Gastroesophageal sphincter (tissue), 4 donors: ENCODE measurements around the gene TSN. TPM values are rescaled to one million over a fixed set of nuclear protein-coding genes. Genes with fewer than 3 reads are reported as not detected.

Source experiments
- ATAC-seq: fragments of 150-250 bp; one replicate; pipeline ENCODE4 v1.9.1; 2016; ENCODE audit warnings: mild to moderate bottlenecking, moderate library complexity
- H3K27ac ChIP-seq, 4 donors: fragments of 200-600 bp; sonication (generic) in 3 of 4; 1 replicate in 3 of 4; 2 replicates in 1 of 4; pipeline ENCODE4 v1.5.1; 2016 to 2019
- H3K27me3 ChIP-seq: fragments of 200-600 bp; sonication (generic); one replicate; pipeline ENCODE4 v1.5.1; 2019
- H3K36me3 ChIP-seq, 2 donors: fragments of 200-600 bp; sonication (generic); one replicate each; pipeline ENCODE4 v1.5.1; 2019; ENCODE audit warnings: control low read depth in 1 of 2
- H3K4me1 ChIP-seq, 3 donors: fragments of 200-600 bp; sonication (generic); 1 replicate in 2 of 3; 2 replicates in 1 of 3; pipeline ENCODE4 v1.5.1; 2016 to 2019; ENCODE audit warnings: control low read depth in 2 of 3
- H3K4me3 ChIP-seq, 2 donors: fragments of 200-600 bp; sonication (generic); one replicate each; pipeline ENCODE4 v1.5.1; 2019; ENCODE audit warnings: mild to moderate bottlenecking in 1 of 2, moderate library complexity in 1 of 2
- H3K9me3 ChIP-seq, 3 donors: fragments of 200-600 bp; sonication (generic); one replicate each; pipeline ENCODE4 v1.5.1; 2017 to 2019; ENCODE audit warnings: control low read depth in 2 of 3
- CTCF ChIP-seq, 4 experiments: fragments of 200-600 bp in 2 of 4; fragments of 450-650 bp in 2 of 4; sonication (generic) in 1 of 4; IDR thresholded peaks; one replicate each; pipeline ENCODE4 v1.5.1; 2017 to 2019; ENCODE audit warnings: antibody characterized with exemption in 4 of 4, mild to moderate bottlenecking in 2 of 4, moderate library complexity in 2 of 4
- EP300 ChIP-seq: sonication (generic); formaldehyde crosslinking; IDR thresholded peaks from one replicate; pipeline ENCODE4 v1.6.1; 2017; ENCODE audit warnings: antibody characterized with exemption, mild to moderate bottlenecking
- POLR2A ChIP-seq, 2 donors: fragments of 450-650 bp; IDR thresholded peaks; one replicate each; pipeline ENCODE4 v1.6.1; 2017; ENCODE audit warnings: antibody characterized with exemption in 2 of 2, mild to moderate bottlenecking in 2 of 2, moderate library complexity in 1 of 2
- POLR2AphosphoS5 ChIP-seq: sonication (generic); formaldehyde crosslinking; IDR thresholded peaks from one replicate; pipeline ENCODE4 v1.6.1; 2017; ENCODE audit warnings: antibody characterized with exemption
- WGBS, 2 donors: methylation state at CpG; one replicate each; pipeline ENCODE4 v1.1.5; 2018; ENCODE audit warnings: low coverage in 1 of 2; 5-methylcytosine and 5-hydroxymethylcytosine counted together
- total RNA-seq, 4 donors: library from RNA; depleted of rRNA; stranded (reverse); fragments of >200 nt; gene quantifications; one replicate each; pipeline ENCODE4 v1.1.0, GENCODE V29; 2016

The TSN gene
- total RNA-seq, 4 donors from 2014 or later = 29.9 to 41.7 (median 33.7) TPM

- H3K9me3 ChIP-seq = peaks cover 0 to 4% (median 0%) of the 10 kb centered on the region in 3 donors
- H3K27ac ChIP-seq = no peak overlapping the region
- peaks cover 32% of the 10 kb centered on the region for H3K27me3 ChIP-seq
- no peaks in the 10 kb centered on the region for H3K36me3 ChIP-seq
- no peak overlapping the region for H3K4me3 ChIP-seq
- WGBS, 2 donors = 67 to 90% methylated on average over 1 to 2 of the region's 3 CpGs
- TF ChIP-seq CTCF (IDR thresholded peaks at IDR 0.05) (no peak), EP300 (no peak), POLR2A (IDR thresholded peaks at IDR 0.05) (no peak), POLR2AphosphoS5 (no peak)
- H3K4me1 ChIP-seq = no peaks in the 10 kb centered on the region
- ATAC-seq = no peak
Observed at GRCh38 chr2:121793816-121794215, 38.4 kb downstream of the TSN start.

- H3K9me3 ChIP-seq = peaks cover 0 to 2% (median 0%) of the 10 kb centered on the region in 3 donors
Observed at GRCh38 chr2:121794233-121794632, 38.8 kb downstream of the TSN start.

GRCh38 chr2:121796239-121796638, 40.8 kb downstream of the TSN start:
- Histone ChIP-seq H3K4me1 (no peaks in the 10 kb centered on the region), H3K9me3 (peaks cover 0 to 12% (median 0%) of the 10 kb centered on the region in 3 donors), H3K4me3 (no peak overlapping the region), H3K27me3 (peaks cover 10% of the 10 kb centered on the region), H3K36me3 (no peaks in the 10 kb centered on the region), H3K27ac (no peak overlapping the region)
- TF ChIP-seq POLR2AphosphoS5 (no peak), CTCF (IDR thresholded peaks at IDR 0.05) (no peak)
- ATAC-seq = no peak
- WGBS, 2 donors = 87 to 100% methylated on average over 2 of the region's 4 CpGs

More at GRCh38 chr2:121794233-121794632, 38.8 kb downstream of the TSN start:
- Histone ChIP-seq H3K36me3 (no peaks in the 10 kb centered on the region), H3K27ac (no peak overlapping the region), H3K4me1 (no peaks in the 10 kb centered on the region), H3K4me3 (no peak overlapping the region), H3K27me3 (peaks cover 30% of the 10 kb centered on the region)
- WGBS, 2 donors = 84% methylated on average over 6 of the region's 6 CpGs; no CpG with 5 or more reads in 1 of the 2 donors
- TF ChIP-seq CTCF (IDR thresholded peaks at IDR 0.05) (no peak), EP300 (no peak), POLR2A (IDR thresholded peaks at IDR 0.05) (no peak), POLR2AphosphoS5 (no peak)
- ATAC-seq = no peak

- WGBS, 2 donors = 85 to 100% methylated on average over 1 of the region's 1 CpG
- H3K4me3 ChIP-seq = no peak overlapping the region
- no peaks in the 10 kb centered on the region for H3K36me3 ChIP-seq
- H3K9me3 ChIP-seq = peaks cover 0 to 28% (median 0%) of the 10 kb centered on the region in 3 donors
- no peak for ATAC-seq
- TF ChIP-seq POLR2A (IDR thresholded peaks at IDR 0.05) (no peak), POLR2AphosphoS5 (no peak), CTCF (IDR thresholded peaks at IDR 0.05) (no peak), EP300 (no peak)
- peaks cover 9% of the 10 kb centered on the region for H3K27me3 ChIP-seq
- no peaks in the 10 kb centered on the region for H3K4me1 ChIP-seq
- H3K27ac ChIP-seq = no peak overlapping the region
Observed at GRCh38 chr2:121798617-121799016, 43.2 kb downstream of the TSN start.

- Histone ChIP-seq H3K4me1 (no peaks in the 10 kb centered on the region), H3K27ac (no peak overlapping the region), H3K27me3 (no peaks in the 10 kb centered on the region), H3K36me3 (no peaks in the 10 kb centered on the region), H3K4me3 (no peak overlapping the region), H3K9me3 (peaks cover 0 to 28% (median 0%) of the 10 kb centered on the region in 3 donors)
- no peak for TF ChIP-seq POLR2AphosphoS5
- TF ChIP-seq POLR2A (IDR thresholded peaks at IDR 0.05) = no peak
- no peak for TF ChIP-seq CTCF (IDR thresholded peaks at IDR 0.05)
- TF ChIP-seq EP300 = no peak
- ATAC-seq = no peak
- 76 to 100% methylated on average over 1 to 2 of the region's 2 CpGs for whole genome bisulfite sequencing, 2 donors
Observed at GRCh38 chr2:121801916-121802315, 46.5 kb downstream of the TSN start.
